ENCODE measurements around the gene EPHA6. TPM values are rescaled to one million over a fixed set of nuclear protein-coding genes. Genes with fewer than 3 reads are reported as not detected.

EPHA6 gene
- total and polyA plus RNA-seq, 10 of the 15 experiments (the other 5 are each of a cell fraction or from before 2014, with no cell fraction given): not detected

DNA sequence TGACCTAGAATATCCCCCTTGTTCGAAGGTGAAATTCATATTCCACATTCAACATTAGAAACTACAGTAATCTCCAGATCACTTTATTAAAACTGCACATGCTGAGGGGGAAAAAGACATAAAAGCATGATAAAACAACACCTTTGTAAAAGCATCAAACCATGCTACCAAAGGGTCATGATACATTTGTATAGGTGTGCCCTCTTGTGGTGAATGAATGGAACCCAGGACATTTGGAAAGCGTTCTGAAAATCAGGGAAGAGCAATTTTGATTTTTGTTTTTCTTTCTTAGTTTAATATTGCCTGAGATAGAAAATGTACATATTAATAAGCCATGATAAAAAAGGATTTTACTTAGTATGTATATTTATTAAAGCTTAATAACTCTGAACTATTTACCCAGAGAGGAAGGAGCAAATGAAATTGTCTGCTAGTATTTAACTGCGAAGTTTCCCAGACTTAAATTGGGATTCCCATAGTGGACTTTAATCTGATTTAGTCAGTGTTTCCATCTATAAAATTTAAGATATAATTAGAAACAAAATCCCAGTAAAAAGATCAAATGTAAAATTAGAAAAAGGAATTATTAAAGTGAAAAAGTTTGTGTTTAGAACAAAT, 844.4 kb downstream of the EPHA6 start:
- FAIRE-seq: peak; percentile 56
- peak; percentile 62; the same call in 1 of the 3 replicates for ATAC-seq
- no TSS peak for BruUV-seq (replicated peaks)
- H2AFZ ChIP-seq (ENCODE audit: control insufficient read depth, low read depth, low read length): no peak overlapping the region
- CTCF ChIA-PET: no interaction called here
- H3K4me2 ChIP-seq (ENCODE audit: control insufficient read depth, insufficient read depth): no peak overlapping the region
- RAD21 ChIA-PET (ENCODE audit: unreplicated experiment): no interaction called here
- SMC1A ChIA-PET (ENCODE audit: uncharacterized antibody, unreplicated experiment): no interaction called here
- H3K9me3 ChIP-seq (replicated peaks; ENCODE audit: control insufficient read depth, insufficient read depth, low read length): no peaks in the 10 kb centered on the region
- no peak overlapping the region for H3K27ac ChIP-seq (ENCODE audit: control insufficient read depth, insufficient read depth)
- no peaks in the 10 kb centered on the region for H3K27me3 ChIP-seq (replicated peaks in 1 of 2; ENCODE audit: control insufficient read depth in 2 of 2, insufficient read depth in 2 of 2, low read length in 1 of 2)
- in situ Hi-C loops (cut with MboI): no loop called here
- no peak for DNase-seq (ENCODE audit: low read depth, low spot score)
- WGBS (ENCODE audit: insufficient coverage, insufficient replicate concordance, low lambda C conversion rate, missing lambda C conversion rate): 28% methylated on average over 3 of the region's 3 CpGs
- no peaks in the 10 kb centered on the region for H3K36me3 ChIP-seq (ENCODE audit: control insufficient read depth in 2 of 2, insufficient read depth in 2 of 2, low read length in 1 of 2)
- POLR2A ChIA-PET: no interaction called here
- H3K4me1 ChIP-seq (ENCODE audit: control insufficient read depth, insufficient read depth, low read length): no peaks in the 10 kb centered on the region
- no peak overlapping the region for H3K9ac ChIP-seq (ENCODE audit: control insufficient read depth, insufficient read depth, low read length)
- intact Hi-C loops (cut with micrococcal nuclease; ENCODE audit: unreplicated experiment): loop anchor here (2.0 kb wide), 1 partner anchor 796 kb away; no protein-coding TSS in a partner anchor
- H3K4me3 ChIP-seq: no peak overlapping the region
- no peaks in the 10 kb centered on the region for H4K20me1 ChIP-seq (ENCODE audit: control insufficient read depth, insufficient read depth)
- no peaks in the 10 kb centered on the region for H3K79me2 ChIP-seq (ENCODE audit: control insufficient read depth, insufficient read depth, low read length)
- TF ChIP-seq NR2C1 (IDR thresholded peaks at IDR 0.05) (no peak), KLF5 (IDR thresholded peaks at IDR 0.05; ENCODE audit: partially characterized antibody) (no peak), LARP7 (IDR thresholded peaks at IDR 0.05) (no peak), SMC3 (IDR thresholded peaks at IDR 0.05; ENCODE audit: borderline replicate concordance, low read length) (peak; percentile 60; the same call in 1 of the 2 replicates), ATF7 (IDR thresholded peaks at IDR 0.05; ENCODE audit: low read depth) (no peak), YBX1 (IDR thresholded peaks at IDR 0.05) (no peak), SMAD1 (IDR thresholded peaks at IDR 0.05; ENCODE audit: low read depth, partially characterized antibody) (no peak), ZSCAN29 (IDR thresholded peaks at IDR 0.05) (no peak), RAD21 (IDR thresholded peaks at IDR 0.05; ENCODE audit: insufficient read depth, low read depth, low read length) (peak; percentile 66), POLR2AphosphoS5 (IDR thresholded peaks at IDR 0.05; ENCODE audit: low read length) (no peak), KAT2A (conservative IDR thresholded peaks at IDR 0.05; ENCODE audit: control insufficient read depth, low read depth, low read length) (no peak), TARDBP (IDR thresholded peaks at IDR 0.05; ENCODE audit: borderline replicate concordance) (no peak), NR2C2 (IDR thresholded peaks at IDR 0.05; ENCODE audit: borderline replicate concordance, control insufficient read depth, insufficient read length, low read depth) (no peak), MYC (IDR thresholded peaks at IDR 0.05; ENCODE audit: insufficient read depth, insufficient read length, insufficient replicate concordance, low read length, severe bottlenecking) (no peak), MEF2B (IDR thresholded peaks at IDR 0.05; ENCODE audit: partially characterized antibody, poor library complexity, severe bottlenecking) (no peak)
- TF ChIP-seq, protein P1, sequence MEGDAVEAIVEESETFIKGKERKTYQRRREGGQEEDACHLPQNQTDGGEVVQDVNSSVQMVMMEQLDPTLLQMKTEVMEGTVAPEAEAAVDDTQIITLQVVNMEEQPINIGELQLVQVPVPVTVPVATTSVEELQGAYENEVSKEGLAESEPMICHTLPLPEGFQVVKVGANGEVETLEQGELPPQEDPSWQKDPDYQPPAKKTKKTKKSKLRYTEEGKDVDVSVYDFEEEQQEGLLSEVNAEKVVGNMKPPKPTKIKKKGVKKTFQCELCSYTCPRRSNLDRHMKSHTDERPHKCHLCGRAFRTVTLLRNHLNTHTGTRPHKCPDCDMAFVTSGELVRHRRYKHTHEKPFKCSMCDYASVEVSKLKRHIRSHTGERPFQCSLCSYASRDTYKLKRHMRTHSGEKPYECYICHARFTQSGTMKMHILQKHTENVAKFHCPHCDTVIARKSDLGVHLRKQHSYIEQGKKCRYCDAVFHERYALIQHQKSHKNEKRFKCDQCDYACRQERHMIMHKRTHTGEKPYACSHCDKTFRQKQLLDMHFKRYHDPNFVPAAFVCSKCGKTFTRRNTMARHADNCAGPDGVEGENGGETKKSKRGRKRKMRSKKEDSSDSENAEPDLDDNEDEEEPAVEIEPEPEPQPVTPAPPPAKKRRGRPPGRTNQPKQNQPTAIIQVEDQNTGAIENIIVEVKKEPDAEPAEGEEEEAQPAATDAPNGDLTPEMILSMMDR (IDR thresholded peaks at IDR 0.05 in 2 of 3, conservative IDR thresholded peaks at IDR 0.05 in 1 of 3; ENCODE audit: control insufficient read depth in 2 of 3, extremely low read depth in 1 of 3, insufficient read depth in 1 of 3, low read depth in 3 of 3, low read length in 3 of 3): peak; percentile 53 to 66 (median 55)
- TF ChIP-seq, protein P2, sequence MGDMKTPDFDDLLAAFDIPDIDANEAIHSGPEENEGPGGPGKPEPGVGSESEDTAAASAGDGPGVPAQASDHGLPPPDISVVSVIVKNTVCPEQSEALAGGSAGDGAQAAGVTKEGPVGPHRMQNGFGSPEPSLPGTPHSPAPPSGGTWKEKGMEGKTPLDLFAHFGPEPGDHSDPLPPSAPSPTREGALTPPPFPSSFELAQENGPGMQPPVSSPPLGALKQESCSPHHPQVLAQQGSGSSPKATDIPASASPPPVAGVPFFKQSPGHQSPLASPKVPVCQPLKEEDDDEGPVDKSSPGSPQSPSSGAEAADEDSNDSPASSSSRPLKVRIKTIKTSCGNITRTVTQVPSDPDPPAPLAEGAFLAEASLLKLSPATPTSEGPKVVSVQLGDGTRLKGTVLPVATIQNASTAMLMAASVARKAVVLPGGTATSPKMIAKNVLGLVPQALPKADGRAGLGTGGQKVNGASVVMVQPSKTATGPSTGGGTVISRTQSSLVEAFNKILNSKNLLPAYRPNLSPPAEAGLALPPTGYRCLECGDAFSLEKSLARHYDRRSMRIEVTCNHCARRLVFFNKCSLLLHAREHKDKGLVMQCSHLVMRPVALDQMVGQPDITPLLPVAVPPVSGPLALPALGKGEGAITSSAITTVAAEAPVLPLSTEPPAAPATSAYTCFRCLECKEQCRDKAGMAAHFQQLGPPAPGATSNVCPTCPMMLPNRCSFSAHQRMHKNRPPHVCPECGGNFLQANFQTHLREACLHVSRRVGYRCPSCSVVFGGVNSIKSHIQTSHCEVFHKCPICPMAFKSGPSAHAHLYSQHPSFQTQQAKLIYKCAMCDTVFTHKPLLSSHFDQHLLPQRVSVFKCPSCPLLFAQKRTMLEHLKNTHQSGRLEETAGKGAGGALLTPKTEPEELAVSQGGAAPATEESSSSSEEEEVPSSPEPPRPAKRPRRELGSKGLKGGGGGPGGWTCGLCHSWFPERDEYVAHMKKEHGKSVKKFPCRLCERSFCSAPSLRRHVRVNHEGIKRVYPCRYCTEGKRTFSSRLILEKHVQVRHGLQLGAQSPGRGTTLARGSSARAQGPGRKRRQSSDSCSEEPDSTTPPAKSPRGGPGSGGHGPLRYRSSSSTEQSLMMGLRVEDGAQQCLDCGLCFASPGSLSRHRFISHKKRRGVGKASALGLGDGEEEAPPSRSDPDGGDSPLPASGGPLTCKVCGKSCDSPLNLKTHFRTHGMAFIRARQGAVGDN (IDR thresholded peaks at IDR 0.05): no peak
- TF ChIP-seq, protein P3, sequence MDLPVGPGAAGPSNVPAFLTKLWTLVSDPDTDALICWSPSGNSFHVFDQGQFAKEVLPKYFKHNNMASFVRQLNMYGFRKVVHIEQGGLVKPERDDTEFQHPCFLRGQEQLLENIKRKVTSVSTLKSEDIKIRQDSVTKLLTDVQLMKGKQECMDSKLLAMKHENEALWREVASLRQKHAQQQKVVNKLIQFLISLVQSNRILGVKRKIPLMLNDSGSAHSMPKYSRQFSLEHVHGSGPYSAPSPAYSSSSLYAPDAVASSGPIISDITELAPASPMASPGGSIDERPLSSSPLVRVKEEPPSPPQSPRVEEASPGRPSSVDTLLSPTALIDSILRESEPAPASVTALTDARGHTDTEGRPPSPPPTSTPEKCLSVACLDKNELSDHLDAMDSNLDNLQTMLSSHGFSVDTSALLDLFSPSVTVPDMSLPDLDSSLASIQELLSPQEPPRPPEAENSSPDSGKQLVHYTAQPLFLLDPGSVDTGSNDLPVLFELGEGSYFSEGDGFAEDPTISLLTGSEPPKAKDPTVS (IDR thresholded peaks at IDR 0.05; ENCODE audit: low read depth, low read length): no peak

Data from GM12878 (cell line).